ENCODE measurements around the gene MXRA5. TPM values are rescaled to one million over a fixed set of nuclear protein-coding genes. Genes with fewer than 3 reads are reported as not detected.
"Not testable (repeated sequence)": the region's sequence is repeated elsewhere in the genome, so short reads cannot be mapped to it uniquely, and the experiment has no call there.

The MXRA5 gene
- polyA plus RNA-seq, 1 donor: 10.8 TPM

- Histone ChIP-seq H3K9me3 (ENCODE audit: control insufficient read depth, low read depth, low read length) (no peaks in the 10 kb centered on the region), H3K27ac (ENCODE audit: low read length) (no peak overlapping the region), H3K4me1 (ENCODE audit: control insufficient read depth, insufficient read depth, low read length) (no peaks in the 10 kb centered on the region), H3K36me3 (ENCODE audit: control insufficient read depth, insufficient read depth, low read length) (no peaks in the 10 kb centered on the region), H3K27me3 (ENCODE audit: control insufficient read depth, insufficient read depth, low read length) (no peaks in the 10 kb centered on the region), H3K4me3 (ENCODE audit: low read length) (no peak overlapping the region)
- WGBS (ENCODE audit: insufficient coverage, low lambda C conversion rate): no CpG with 5 or more reads among the region's 3 CpGs
- no peak for DNase-seq
These were observed 27.8 kb upstream of the MXRA5 start for GRCh38 chrX:3374108-3374800.

GRCh38 chrX:3371163-3371562, 24.7 kb upstream of the MXRA5 start:
- Histone ChIP-seq H3K4me1 (ENCODE audit: control insufficient read depth, insufficient read depth, low read length) (no peaks in the 10 kb centered on the region), H3K9me3 (ENCODE audit: control insufficient read depth, low read depth, low read length) (no peaks in the 10 kb centered on the region), H3K27ac (ENCODE audit: low read length) (no peak overlapping the region), H3K36me3 (ENCODE audit: control insufficient read depth, insufficient read depth, low read length) (no peaks in the 10 kb centered on the region), H3K27me3 (ENCODE audit: control insufficient read depth, insufficient read depth, low read length) (no peaks in the 10 kb centered on the region), H3K4me3 (ENCODE audit: low read length) (no peak overlapping the region)
- no peak for DNase-seq
- no CpG with 5 or more reads among the region's 4 CpGs for WGBS (ENCODE audit: insufficient coverage, low lambda C conversion rate)

- Histone ChIP-seq H3K4me1 (ENCODE audit: control insufficient read depth, insufficient read depth, low read length) (no peaks in the 10 kb centered on the region), H3K36me3 (ENCODE audit: control insufficient read depth, insufficient read depth, low read length) (no peaks in the 10 kb centered on the region), H3K9me3 (ENCODE audit: control insufficient read depth, low read depth, low read length) (no peaks in the 10 kb centered on the region), H3K27ac (ENCODE audit: low read length) (no peak overlapping the region), H3K27me3 (ENCODE audit: control insufficient read depth, insufficient read depth, low read length) (no peaks in the 10 kb centered on the region), H3K4me3 (ENCODE audit: low read length) (no peak overlapping the region)
- DNase-seq: no peak
- no CpG with 5 or more reads among the region's 3 CpGs for WGBS (ENCODE audit: insufficient coverage, low lambda C conversion rate)
These were observed 24.2 kb upstream of the MXRA5 start for GRCh38 chrX:3370656-3371055.

GRCh38 chrX:3362956-3363355, 16.5 kb upstream of the MXRA5 start:
- Histone ChIP-seq H3K27ac (ENCODE audit: low read length) (no peak overlapping the region), H3K4me3 (ENCODE audit: low read length) (no peak overlapping the region), H3K36me3 (ENCODE audit: control insufficient read depth, insufficient read depth, low read length) (no peaks in the 10 kb centered on the region), H3K27me3 (ENCODE audit: control insufficient read depth, insufficient read depth, low read length) (no peaks in the 10 kb centered on the region), H3K4me1 (ENCODE audit: control insufficient read depth, insufficient read depth, low read length) (no peaks in the 10 kb centered on the region), H3K9me3 (ENCODE audit: control insufficient read depth, low read depth, low read length) (no peaks in the 10 kb centered on the region)
- no CpG with 5 or more reads among the region's 4 CpGs for WGBS (ENCODE audit: insufficient coverage, low lambda C conversion rate)
- DNase-seq: no peak

- H3K4me1 ChIP-seq (ENCODE audit: control insufficient read depth, insufficient read depth, low read length): no peaks in the 10 kb centered on the region
- DNase-seq: no peak
- WGBS (ENCODE audit: insufficient coverage, low lambda C conversion rate): no CpG with 5 or more reads among the region's 14 CpGs
These were observed 14.4 kb upstream of the MXRA5 start for GRCh38 chrX:3360881-3361280.

GRCh38 chrX:3352741-3353140, 6.3 kb upstream of the MXRA5 start:
- WGBS (ENCODE audit: insufficient coverage, low lambda C conversion rate): no CpG with 5 or more reads among the region's 3 CpGs
- H3K27me3 ChIP-seq (ENCODE audit: control insufficient read depth, insufficient read depth, low read length); DNase-seq; H3K4me1 ChIP-seq (ENCODE audit: control insufficient read depth, insufficient read depth, low read length); H3K4me3 ChIP-seq (ENCODE audit: low read length); H3K36me3 ChIP-seq (ENCODE audit: control insufficient read depth, insufficient read depth, low read length); H3K27ac ChIP-seq (ENCODE audit: low read length); H3K9me3 ChIP-seq (ENCODE audit: control insufficient read depth, low read depth, low read length): not testable (repeated sequence)

More at GRCh38 chrX:3360881-3361280, 14.4 kb upstream of the MXRA5 start:
- Histone ChIP-seq H3K9me3 (ENCODE audit: control insufficient read depth, low read depth, low read length) (no peaks in the 10 kb centered on the region), H3K27me3 (ENCODE audit: control insufficient read depth, insufficient read depth, low read length) (no peaks in the 10 kb centered on the region), H3K36me3 (ENCODE audit: control insufficient read depth, insufficient read depth, low read length) (no peaks in the 10 kb centered on the region), H3K4me3 (ENCODE audit: low read length) (no peak overlapping the region), H3K27ac (ENCODE audit: low read length) (no peak overlapping the region)

- no peak overlapping the region for H3K4me3 ChIP-seq (ENCODE audit: low read length)
- H3K27me3 ChIP-seq (ENCODE audit: control insufficient read depth, insufficient read depth, low read length): peaks cover under 1% of the 10 kb centered on the region
- no peaks in the 10 kb centered on the region for H3K36me3 ChIP-seq (ENCODE audit: control insufficient read depth, insufficient read depth, low read length)
- no CpG with 5 or more reads among the region's 4 CpGs for WGBS (ENCODE audit: insufficient coverage, low lambda C conversion rate)
- DNase-seq: no peak
- H3K9me3 ChIP-seq (ENCODE audit: control insufficient read depth, low read depth, low read length): no peaks in the 10 kb centered on the region
- no peaks in the 10 kb centered on the region for H3K4me1 ChIP-seq (ENCODE audit: control insufficient read depth, insufficient read depth, low read length)
- H3K27ac ChIP-seq (ENCODE audit: low read length): no peak overlapping the region
These were observed 4.8 kb upstream of the MXRA5 start for GRCh38 chrX:3351276-3351675.

- Histone ChIP-seq H3K4me3 (ENCODE audit: low read length) (no peak overlapping the region), H3K36me3 (ENCODE audit: control insufficient read depth, insufficient read depth, low read length) (no peaks in the 10 kb centered on the region), H3K27me3 (ENCODE audit: control insufficient read depth, insufficient read depth, low read length) (peaks cover 17% of the 10 kb centered on the region), H3K9me3 (ENCODE audit: control insufficient read depth, low read depth, low read length) (no peaks in the 10 kb centered on the region), H3K4me1 (ENCODE audit: control insufficient read depth, insufficient read depth, low read length) (no peaks in the 10 kb centered on the region), H3K27ac (ENCODE audit: low read length) (no peak overlapping the region)
- no peak for DNase-seq
- WGBS (ENCODE audit: insufficient coverage, low lambda C conversion rate): no CpG with 5 or more reads among the region's 5 CpGs
These were observed 1.7 kb upstream of the MXRA5 start for GRCh38 chrX:3348191-3348590.

- H3K27ac ChIP-seq (ENCODE audit: low read length): peak overlapping the region; percentile 44
- WGBS (ENCODE audit: insufficient coverage, low lambda C conversion rate): no CpG with 5 or more reads among the region's 68 CpGs
- no peaks in the 10 kb centered on the region for H3K4me1 ChIP-seq (ENCODE audit: control insufficient read depth, insufficient read depth, low read length)
- peak overlapping the region; percentile 37 for H3K4me3 ChIP-seq (ENCODE audit: low read length)
- peak in 1 of 2 donors; percentile 7 for DNase-seq
- H3K27me3 ChIP-seq (ENCODE audit: control insufficient read depth, insufficient read depth, low read length): peaks cover 17% of the 10 kb centered on the region
- no peaks in the 10 kb centered on the region for H3K9me3 ChIP-seq (ENCODE audit: control insufficient read depth, low read depth, low read length)
- no peaks in the 10 kb centered on the region for H3K36me3 ChIP-seq (ENCODE audit: control insufficient read depth, insufficient read depth, low read length)
These were observed 916 bp downstream of the MXRA5 start for GRCh38 chrX:3345281-3346191.

GRCh38 chrX:3343569-3343968, 2.9 kb downstream of the MXRA5 start:
- not testable (repeated sequence) for H3K27ac ChIP-seq (ENCODE audit: low read length); H3K9me3 ChIP-seq (ENCODE audit: control insufficient read depth, low read depth, low read length); H3K4me3 ChIP-seq (ENCODE audit: low read length); H3K36me3 ChIP-seq (ENCODE audit: control insufficient read depth, insufficient read depth, low read length); H3K4me1 ChIP-seq (ENCODE audit: control insufficient read depth, insufficient read depth, low read length); DNase-seq
- WGBS (ENCODE audit: insufficient coverage, low lambda C conversion rate): no CpG with 5 or more reads among the region's 24 CpGs
- H3K27me3 ChIP-seq (ENCODE audit: control insufficient read depth, insufficient read depth, low read length): peaks cover 17% of the 10 kb centered on the region
